HG03558 (cell line): Measurements from ENCODE around the gene LACC1.

ENCODE experiments used
- ATAC-seq: cut with Tn5 transposase; IDR thresholded peaks from one replicate; pipeline ENCODE4 v1.9.1; 2021; ENCODE audit warnings: moderate number of reproducible peaks; ENCODE audit not compliant: unreplicated experiment; ENCODE audit errors: extremely low read depth

LACC1 gene

GRCh38 chr13:43879755-43880181 is at the start of gene LACC1:
Gene LACC1, plus strand, starts transcription at chr13:43879904. Its CDS starts 1,082 bp downstream, at chr13:43880986.
- no peak for ATAC-seq

- no peak for ATAC-seq
Observed at GRCh38 chr13:43830497-43830881, 49.2 kb upstream of the LACC1 start.

- ATAC-seq = no peak
Observed at GRCh38 chr13:43831088-43831487, 48.6 kb upstream of the LACC1 start.

GRCh38 chr13:43835701-43836100 is 44.0 kb upstream of the LACC1 start:
- no peak for ATAC-seq

- ATAC-seq = no peak
Observed at GRCh38 chr13:43838909-43839308, 40.8 kb upstream of the LACC1 start.

GRCh38 chr13:43846496-43847158 is 33.1 kb upstream of the LACC1 start:
- ATAC-seq = no peak

GRCh38 chr13:43848001-43848649 is 31.6 kb upstream of the LACC1 start:
- ATAC-seq = no peak

- ATAC-seq = no peak
Observed at GRCh38 chr13:43850873-43851272, 28.8 kb upstream of the LACC1 start.

- ATAC-seq = no peak
Observed at GRCh38 chr13:43852923-43853404, 26.7 kb upstream of the LACC1 start.

GRCh38 chr13:43861863-43862262 is 17.8 kb upstream of the LACC1 start:
- ATAC-seq = no peak

- no peak for ATAC-seq
Observed at GRCh38 chr13:43864921-43865320, 14.8 kb upstream of the LACC1 start.

GRCh38 chr13:43865892-43866291 is 13.8 kb upstream of the LACC1 start:
- no peak for ATAC-seq

GRCh38 chr13:43872181-43872580 is 7.5 kb upstream of the LACC1 start:
- no peak for ATAC-seq

GRCh38 chr13:43874504-43875092 is 5.1 kb upstream of the LACC1 start:
- ATAC-seq = no peak

- no peak for ATAC-seq
Observed at GRCh38 chr13:43876366-43876765, 3.3 kb upstream of the LACC1 start.

- ATAC-seq = no peak
Observed at GRCh38 chr13:43877326-43877725, 2.4 kb upstream of the LACC1 start.

GRCh38 chr13:43877766-43878165 is 1.9 kb upstream of the LACC1 start:
- no peak for ATAC-seq

- no peak for ATAC-seq
Observed at GRCh38 chr13:43878892-43879754, 581 bp upstream of the LACC1 start, which contains the start of gene CCDC122. Gene CCDC122, minus strand, starts transcription at chr13:43879740. Its CDS starts 10,364 bp downstream, at chr13:43869376.

- no peak for ATAC-seq
Observed at GRCh38 chr13:43880214-43880855, 631 bp downstream of the LACC1 start.

GRCh38 chr13:43880926-43881325 is 1.2 kb downstream of the LACC1 start:
- no peak for ATAC-seq
